ENCODE measurements around the gene KCNK1. TPM values are rescaled to one million over a fixed set of nuclear protein-coding genes. Genes with fewer than 3 reads are reported as not detected.
"Not testable (repeated sequence)": the region's sequence is repeated elsewhere in the genome, so short reads cannot be mapped to it uniquely, and the experiment has no call there.

The KCNK1 gene
- total RNA-seq, 1 donor from 2014 or later, result 2.7 TPM

DNA sequence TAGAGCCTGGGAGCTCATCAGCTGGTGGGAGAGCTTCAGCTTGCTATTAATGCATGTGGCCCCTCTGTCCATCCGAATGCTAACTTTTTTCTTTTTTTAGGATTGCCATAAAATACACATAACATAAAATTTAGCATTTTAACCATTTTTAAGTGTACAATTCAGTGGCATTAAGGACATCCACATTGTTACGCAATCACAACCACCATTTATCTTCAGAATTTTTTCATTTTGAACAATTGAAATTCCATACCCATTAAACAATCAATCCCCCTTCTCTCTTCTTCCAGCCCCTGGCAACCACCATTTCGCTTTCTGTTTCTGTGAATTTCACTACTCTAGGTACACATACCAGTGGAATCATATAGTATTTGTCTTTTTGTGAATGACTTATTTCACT lies 4.9 kb upstream of the KCNK1 start:
- DNase-seq, result no peak

DNA sequence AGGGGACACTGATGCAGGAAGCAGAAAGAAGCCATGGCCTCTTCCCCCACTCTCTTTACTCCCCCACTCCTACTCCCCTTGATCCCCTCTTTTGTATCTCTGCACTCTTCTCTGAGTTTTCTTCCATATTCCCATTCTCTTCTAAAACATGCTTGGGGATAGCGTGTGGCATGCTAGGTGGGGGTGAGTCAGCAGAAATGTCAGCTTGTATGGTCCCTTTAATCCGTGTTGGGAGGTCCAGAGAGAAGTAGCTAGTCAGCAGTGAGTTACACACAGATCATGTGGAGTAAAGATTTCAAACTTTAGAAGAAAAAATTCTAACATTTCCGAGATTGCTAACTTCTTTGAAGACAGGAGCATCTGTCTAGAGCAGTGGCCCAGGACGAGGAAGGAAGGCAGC lies 4.0 kb upstream of the KCNK1 start:
- DNase-seq, result no peak

DNA sequence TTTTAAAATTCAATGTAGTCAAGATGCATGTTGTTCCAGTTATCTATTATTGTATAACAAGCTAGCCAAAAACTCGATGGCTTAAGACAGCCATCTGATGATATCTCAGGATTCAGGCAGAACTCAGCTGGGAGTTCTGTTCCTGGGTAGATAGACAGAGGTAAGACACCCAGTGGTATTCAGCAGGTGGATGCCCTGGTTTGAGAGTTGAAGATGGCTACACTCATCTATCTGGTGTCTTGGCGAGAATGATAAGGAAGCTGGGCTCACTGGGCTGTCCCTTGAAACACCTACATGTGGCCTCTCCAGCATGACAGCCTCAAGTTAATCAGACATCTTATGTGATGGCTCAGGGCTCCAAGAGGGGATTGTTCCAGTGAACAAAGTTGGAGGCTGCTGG lies 3.3 kb upstream of the KCNK1 start:
- DNase-seq, result no peak

DNA sequence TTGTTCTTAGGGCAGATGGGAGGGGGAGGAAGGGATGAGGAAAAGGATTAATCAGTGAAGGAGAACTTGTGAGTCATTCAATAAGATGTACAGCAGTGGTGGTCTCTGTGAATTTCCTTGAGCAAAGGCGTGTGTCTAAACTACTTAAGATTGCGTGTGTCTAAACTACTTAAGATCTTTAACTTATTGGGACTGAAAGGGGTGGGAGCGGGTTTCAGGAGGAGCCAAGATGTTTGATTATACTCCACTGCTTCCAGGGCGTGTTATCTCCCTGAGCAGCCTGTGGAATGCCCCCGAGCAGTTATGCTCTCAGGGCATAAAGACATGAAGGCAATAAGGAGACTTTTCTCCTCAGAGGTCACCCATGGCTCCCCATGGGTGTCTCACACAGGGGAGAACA lies 2.5 kb upstream of the KCNK1 start:
- DNase-seq, result not testable (repeated sequence)

DNA sequence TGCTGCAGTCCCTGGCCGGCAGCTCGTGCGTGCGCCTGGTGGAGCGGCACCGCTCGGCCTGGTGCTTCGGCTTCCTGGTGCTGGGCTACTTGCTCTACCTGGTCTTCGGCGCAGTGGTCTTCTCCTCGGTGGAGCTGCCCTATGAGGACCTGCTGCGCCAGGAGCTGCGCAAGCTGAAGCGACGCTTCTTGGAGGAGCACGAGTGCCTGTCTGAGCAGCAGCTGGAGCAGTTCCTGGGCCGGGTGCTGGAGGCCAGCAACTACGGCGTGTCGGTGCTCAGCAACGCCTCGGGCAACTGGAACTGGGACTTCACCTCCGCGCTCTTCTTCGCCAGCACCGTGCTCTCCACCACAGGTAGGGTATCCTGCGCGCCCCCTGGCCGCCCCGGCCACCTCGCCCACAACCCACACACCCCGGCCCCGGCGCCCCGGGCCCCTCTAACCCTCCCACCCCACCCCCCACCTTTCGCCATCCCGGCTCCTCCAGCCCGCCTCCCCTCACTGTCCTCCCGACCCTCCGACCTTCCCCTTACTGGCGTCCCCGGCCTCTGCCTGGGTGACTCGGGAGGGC lies 352 bp downstream of the KCNK1 start:
- peak; percentile 65 for DNase-seq

DNA sequence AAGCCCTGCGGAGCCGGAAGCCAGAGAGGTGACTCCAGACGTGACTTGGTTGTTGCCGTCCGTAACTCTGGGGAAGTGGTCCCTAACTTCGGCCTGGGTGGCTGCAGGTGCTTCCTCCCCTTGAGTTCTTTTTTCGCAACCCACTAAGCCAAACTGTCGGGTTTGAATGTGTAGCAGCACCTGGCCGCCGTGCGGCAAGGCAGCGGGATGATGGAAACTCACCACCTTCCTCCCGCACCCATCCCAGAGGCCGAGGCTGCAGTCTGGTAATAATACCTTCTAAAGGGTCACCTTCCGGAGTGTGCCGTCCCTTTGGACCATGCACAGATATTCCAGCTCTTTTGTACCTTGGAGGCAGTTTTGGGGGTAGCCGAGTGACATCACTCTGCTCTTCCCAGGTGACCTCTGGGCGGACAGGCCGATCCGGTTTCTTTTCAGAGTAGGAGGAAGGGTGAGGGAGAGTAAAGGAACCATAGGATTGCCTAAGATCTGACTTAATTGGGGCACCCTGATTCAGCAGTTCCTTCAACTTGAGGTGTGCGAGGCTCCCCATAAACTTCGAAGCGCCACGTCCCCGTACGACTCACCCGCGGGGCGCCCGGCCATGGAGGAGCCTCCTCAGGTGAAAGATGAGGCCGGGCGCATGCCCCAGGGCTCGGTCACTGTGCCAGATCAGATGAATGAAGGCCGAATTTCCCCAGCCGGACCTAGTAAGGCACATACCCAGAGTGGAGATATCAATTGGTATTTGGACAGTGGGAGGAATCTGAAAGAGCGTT lies 1.0 kb downstream of the KCNK1 start:
- peak; percentile 5 for DNase-seq

DNA sequence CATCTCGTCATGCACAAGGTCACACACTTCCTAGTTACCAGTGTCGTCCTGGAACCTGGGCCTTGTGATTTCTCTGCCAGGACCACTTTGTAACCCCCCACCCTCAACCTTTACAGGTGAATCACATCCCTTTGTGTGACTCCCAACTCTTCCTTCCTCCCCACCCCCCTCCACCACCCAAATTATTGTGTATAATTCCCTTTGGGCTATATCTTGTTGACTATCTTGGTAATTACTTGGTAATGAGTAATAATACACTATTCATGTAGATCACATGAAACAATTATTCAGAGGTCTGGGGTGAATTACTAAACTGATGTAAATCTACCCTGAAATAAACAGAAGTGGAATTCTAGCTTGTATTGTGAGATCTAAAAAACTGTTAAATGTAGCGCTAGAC lies 1.7 kb downstream of the KCNK1 start:
- no peak for DNase-seq

DNA sequence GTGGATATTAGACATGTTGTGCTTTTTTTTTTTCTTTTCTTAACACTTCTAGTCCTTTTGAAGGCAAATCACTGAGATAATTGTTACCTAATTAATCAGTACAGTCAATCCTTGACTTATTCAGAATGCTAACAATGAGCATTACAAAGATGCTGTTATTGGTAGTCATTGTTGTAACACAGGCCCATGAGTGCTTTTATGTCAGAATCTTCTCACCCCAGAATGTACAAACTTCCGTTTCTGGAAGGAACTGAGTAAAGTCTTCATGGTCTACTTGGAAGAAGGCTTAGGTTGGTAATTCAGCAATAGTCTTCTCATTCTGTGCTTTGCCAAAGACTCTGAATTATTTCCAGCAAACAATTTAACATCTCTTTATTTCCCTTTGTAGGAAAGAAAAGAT lies 3.1 kb downstream of the KCNK1 start:
- no peak for DNase-seq

DNA sequence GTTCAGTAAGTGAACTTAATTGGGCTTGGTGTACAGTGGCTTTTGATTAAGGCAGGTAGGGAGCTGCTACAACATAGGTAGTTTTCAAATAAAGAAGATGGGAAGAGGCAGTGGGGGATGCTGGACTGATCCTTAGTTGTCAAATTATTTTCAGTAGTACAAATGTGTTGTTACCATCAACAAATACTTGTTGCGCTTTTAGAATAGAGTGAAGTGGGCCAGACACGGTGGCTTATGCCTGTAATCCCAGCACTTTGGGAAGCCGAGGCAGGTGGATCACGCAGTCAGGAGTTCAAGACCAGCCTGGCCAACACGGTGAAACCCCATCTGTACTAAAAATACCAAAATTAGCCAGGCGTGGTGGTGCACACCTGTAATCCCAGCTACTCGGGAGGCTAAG lies 5.5 kb downstream of the KCNK1 start:
- not testable (repeated sequence) for DNase-seq

DNA sequence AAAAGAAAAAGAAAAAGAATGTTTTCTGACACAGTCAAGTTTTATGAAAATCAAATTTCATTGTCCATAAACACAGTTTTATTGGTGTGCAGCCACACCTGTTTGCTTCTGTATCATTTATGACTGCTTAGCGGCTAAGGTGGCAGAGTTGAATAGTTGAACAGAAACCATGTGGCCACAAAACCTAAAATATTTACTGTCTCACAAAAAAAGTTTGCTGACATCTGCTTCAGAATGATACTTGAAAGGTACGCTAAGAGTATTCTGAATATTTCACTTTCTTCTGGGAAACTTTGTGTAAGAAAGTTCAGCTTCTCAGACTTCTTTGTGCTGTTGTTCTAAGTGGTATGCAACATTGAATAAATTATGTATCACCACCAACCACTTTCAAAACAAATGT lies 6.2 kb downstream of the KCNK1 start:
- DNase-seq, result no peak

DNA sequence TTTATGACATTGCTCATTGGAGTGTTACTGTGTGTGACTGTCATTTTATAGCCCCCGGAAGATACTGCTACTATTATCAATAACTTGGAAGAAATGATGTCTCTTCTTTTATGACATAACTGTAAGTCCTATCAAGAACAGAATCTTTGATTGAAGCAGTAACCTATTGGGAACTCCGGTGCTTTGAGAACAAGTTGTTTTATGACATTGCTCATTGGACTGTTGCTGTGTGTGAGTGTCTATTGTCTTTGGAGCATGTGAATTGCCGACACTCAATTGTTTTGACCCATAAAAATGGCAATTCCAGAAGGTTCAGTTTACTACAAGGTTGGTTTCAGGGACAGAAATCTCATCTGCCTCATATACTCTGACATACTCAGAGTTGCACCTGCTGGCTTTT lies 8.0 kb downstream of the KCNK1 start:
- DNase-seq, result no peak

DNA sequence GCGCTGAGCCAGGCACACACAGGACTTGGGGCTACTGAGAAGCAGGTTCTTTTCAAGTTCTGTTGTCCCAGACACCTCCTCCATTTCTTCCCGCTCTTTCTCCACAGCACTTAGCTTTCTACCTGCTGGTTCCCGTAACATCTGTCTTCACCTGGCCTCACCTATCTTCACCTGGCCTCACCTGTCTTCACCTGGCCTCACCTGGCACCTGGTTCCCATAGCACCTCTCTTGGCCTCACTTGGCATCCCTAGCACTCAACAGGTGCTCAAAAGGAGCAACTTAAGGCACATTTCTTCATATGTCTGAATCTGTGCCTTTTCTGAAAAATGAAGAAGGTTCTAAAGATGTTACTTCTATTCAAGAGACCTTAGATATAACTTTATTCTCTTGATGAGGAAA lies 10.4 kb downstream of the KCNK1 start:
- no peak for DNase-seq

DNA sequence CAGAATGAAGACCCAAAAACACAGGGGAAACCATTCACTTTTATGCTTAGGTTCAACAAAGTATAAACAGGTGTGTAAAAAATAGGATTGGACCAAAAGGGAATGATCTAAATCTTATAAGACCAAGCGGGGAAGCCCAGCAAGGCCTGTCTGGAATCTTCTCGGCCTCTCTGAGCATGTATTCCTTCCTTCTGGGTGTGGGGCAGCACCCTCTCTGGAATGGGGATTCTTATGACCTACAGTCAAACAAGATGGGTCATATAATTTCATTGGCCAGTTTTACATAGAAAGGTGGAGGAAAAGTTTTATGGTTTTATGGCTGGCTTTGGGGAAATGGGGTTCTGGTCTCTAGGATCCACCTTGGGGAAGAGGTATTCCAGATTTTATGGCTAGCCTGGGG lies 11.2 kb downstream of the KCNK1 start:
- no peak for DNase-seq

DNA sequence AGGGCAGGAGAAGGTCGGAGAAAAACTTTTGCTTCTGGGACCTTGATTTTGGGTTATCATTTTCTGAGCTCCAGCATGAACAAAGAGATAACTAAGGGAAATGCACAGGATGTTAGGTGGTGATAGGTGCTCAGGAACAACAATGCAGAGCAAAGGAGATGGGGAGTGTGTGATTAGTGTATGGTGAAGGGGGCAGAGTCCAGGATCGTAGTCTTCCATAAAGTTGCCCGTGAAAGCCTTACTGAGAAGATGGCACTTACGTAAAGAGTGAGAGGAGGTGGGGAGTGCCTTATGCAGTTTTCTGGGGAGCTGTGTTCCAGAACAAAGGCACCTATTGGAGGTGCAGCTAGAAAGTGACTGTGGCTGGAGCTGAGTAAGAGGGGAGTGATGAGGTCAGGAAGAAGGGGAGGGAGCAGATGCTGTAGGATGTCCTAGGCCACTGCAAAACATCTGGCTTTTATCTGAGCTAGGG lies 11.6 kb downstream of the KCNK1 start:
- no peak for DNase-seq

DNA sequence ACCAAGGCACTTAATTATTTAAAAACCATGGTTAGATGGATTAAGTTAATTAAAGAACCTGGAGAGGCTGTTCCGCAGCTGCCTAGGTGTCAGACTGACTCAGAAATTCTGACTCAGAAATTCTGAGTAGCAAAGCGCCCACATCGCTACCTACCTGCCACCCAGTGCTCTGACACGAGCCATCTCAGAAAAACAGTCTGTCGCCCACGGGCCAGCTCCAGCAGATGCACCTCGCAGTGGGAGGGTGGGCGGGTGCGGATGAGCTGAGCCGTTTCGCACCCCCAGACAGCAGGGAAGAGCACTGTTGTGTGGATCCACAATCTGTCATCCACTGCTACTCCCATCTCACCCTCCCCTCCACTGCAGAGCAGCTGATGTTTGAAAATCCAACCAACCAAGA lies 13.5 kb downstream of the KCNK1 start:
- DNase-seq, result no peak

DNA sequence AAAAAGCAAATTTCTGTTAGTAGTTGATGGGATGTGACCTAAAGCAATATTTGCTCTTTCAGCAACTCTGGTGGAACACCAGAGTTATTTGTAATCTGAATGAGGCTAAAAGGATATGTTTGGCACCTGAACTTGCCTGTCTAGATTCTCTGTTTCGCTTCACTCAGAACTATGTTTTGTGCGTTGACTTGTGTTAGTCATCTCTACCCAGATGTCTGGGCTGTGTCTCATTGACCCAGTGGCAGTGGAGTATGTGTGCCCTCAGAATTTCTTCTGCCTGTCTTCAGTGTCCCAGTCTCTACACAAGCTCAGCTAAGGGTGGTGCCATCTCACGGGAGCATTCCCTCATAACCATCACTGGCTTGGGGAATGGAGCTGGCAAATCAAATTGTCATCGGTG lies 13.9 kb downstream of the KCNK1 start:
- DNase-seq, result no peak

DNA sequence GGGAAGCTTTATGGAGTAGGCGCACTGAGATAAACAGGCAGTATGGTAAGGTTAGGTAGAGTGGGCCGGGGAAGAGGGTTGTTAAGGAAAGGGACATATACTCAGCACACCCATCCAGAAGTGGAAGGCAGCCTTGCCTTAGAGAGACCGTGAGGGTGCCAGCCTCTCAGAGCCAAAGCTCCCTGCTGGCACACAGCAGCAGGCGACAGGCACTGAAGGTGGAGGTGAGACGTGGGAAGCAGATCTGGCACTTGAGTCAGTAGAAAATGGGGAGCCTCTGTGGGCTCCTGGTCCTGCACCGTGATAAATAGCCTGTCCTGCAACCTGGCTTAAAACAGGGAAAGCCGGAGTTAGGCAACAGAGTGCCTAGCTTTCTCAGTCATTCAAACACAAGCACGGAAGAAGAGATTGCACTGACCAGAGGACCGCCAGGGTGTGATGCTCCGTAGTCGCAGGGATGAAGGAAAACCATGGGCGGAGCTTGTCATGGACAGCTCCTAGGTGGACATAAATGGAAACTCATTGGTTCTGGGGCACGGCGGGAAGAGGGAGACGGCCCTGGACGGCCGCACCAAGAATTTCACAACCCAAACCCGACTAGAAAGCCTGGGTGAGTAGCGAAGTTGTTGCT lies 15.5 kb downstream of the KCNK1 start:
- no peak for DNase-seq

DNA sequence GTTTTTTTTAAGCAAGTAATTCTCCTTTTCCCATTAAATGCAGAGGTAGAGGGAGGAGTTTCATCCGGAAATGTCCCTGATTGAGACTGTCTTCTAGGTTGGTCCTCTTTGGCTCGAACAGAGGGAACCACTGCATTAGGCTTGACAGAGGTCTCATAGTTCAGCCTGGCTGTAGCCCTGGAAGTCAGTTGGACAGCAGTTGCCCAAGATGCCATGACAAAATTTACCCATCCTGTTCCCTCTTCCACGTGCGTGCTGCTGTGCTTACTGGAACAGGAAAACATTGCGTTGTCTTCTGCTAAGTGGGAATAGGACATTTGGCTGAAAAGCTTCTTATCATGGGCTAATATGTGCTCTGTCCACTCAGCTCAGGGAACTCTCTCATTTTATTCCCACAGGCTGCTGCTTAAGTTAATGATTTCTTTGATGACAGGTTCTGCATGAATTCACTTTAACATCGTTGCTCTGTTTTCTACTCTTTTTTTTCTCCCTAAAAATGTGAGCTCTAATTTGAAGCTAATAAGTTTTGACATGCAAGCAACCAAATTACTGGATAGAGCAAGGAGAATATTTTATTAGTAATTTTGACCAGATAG lies 18.0 kb downstream of the KCNK1 start:
- DNase-seq, result no peak

DNA sequence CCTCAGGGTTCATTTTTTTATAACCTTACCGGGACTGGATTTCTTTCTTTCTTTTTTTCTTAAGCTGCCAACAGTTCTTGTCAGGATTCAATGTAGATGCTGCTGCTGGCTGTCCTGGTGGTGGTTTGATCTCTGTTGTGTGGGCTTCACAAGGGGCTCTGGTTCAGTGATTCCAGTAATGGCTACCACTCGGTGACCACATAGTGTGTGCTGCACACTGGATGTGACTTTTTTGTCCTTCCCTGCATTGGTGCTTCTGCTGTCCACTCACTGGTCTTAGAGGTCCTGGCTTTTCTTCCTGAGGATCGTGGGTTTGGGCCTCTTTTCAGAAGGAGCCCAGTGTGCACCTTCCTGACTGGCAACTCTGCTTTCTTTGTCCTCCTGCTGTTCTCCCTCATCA lies 18.5 kb downstream of the KCNK1 start:
- DNase-seq, result no peak

DNA sequence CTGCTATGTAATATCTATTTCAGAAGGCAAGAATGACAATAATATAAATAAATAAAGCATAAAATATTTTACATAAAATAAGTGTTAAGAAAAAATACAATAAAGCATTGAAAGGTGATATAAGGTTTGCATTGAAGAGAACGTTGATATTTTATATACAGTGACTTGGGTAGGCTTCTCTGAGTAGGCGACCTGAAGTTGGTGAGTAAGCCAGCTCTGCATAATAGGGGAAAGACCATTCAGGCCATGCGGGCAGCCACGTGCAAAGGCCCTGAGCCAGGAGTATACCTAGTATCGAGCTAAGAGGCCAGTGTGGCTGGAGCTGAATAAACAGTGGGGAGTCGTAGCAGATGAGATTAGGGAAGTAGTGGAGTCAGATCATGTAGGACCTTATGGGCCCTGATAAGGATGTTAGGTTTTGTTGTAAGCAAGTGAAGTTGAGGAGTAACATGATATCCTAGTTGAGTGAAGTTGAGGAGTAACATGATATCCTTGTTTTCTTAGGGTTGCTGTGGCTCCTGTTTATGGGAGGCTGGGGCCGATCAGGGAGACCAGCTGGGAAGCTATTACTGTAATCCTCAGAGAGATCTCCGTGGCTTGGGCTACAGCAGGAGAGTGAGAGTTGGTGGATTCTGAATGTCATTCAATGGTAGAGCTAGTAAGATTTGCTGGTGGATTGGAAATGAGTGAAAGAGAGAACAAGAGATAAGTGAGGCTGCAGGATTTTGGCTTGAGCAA lies 22.0 kb downstream of the KCNK1 start:
- peak; percentile 16 for DNase-seq

DNA sequence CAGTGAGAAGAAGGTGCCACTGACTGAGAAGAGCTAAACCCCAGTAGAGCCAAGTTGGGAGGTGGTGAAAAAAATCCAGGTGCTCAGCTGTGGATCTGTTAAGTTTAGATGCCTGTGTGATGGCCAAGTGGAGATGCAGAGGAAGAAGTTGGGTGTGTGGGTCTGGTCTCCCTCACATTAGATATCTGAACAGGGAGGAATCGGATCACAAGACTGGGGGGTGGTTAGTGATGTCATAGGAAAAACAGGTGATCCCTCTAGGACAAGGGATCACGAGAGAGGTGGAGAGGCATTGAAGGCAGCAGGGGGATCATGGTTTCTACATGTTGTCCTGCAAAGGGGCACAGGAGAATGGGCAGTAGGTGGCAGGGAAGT lies 22.6 kb downstream of the KCNK1 start:
- no peak for DNase-seq

DNA sequence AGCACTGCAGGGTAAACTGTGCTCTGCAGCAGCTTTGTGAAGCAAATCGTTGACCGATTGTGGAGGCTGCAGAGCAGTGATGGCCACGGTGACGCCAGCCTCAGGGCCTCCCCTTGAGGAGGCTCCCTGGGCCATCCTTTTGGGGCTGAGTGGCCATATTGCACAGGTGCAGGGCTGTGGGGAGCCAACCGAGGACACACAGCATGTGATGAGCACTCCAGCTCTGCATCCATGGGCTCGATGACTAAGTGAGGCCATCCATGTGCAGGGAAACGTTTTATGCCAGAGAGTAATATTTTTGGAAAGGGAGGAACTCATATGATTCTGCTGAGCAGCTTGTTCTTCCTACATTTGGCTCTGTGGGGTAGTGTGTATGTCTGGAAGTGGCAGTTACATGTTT lies 24.6 kb downstream of the KCNK1 start:
- DNase-seq, result no peak

DNA sequence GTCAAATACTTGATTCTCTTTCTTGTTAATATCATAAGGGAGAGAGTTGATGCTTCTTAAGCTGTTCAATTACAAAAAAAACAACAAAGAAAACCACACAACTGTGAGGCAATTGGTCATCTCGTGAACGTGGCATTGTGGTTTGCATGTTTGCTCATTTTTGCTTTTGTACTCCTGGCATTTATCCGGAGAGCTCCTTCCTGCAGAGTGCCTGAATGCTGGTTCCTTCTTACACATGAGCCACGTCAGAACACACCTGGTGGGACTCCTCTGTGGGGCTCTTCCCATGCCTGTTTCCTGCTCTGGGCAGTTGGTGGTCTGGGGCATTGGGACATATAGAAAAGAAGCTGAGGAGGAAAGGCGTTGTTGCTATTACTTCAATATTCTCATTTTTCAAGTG lies 25.7 kb downstream of the KCNK1 start:
- no peak for DNase-seq

Measured in tongue (tissue), 2 donors.